C1 segment of cervical spinal cord (tissue), 14 donors: Measurements from ENCODE around the gene JMJD1C.
"Not testable (repeated sequence)": the region's sequence is repeated elsewhere in the genome, so short reads cannot be mapped to it uniquely, and the experiment has no call there.

Experiments
- DNase-seq, 14 donors: peaks; one replicate each; lab custom pipeline; 2025; lab: John Stamatoyannopoulos, UW

The JMJD1C gene

DNA sequence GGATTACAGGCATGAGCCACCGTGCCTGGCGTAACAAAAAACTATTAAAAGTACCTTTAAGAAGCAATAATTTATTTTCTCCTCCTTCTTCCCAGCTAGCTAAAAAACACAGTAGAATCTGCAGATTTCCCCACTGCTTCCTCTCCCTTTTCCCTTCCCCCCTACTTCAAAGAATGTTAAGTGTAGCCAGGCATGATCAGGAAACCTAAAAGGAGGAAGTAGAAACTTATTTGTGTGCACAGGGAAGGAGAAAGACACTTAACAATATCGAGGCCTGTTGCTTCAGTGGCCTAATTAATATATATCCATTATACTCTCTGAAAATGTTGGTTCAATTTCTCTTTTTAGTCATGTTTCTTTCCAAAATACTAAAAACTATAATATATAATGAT, 204.9 kb downstream of the JMJD1C start:
- no peak for DNase-seq

DNA sequence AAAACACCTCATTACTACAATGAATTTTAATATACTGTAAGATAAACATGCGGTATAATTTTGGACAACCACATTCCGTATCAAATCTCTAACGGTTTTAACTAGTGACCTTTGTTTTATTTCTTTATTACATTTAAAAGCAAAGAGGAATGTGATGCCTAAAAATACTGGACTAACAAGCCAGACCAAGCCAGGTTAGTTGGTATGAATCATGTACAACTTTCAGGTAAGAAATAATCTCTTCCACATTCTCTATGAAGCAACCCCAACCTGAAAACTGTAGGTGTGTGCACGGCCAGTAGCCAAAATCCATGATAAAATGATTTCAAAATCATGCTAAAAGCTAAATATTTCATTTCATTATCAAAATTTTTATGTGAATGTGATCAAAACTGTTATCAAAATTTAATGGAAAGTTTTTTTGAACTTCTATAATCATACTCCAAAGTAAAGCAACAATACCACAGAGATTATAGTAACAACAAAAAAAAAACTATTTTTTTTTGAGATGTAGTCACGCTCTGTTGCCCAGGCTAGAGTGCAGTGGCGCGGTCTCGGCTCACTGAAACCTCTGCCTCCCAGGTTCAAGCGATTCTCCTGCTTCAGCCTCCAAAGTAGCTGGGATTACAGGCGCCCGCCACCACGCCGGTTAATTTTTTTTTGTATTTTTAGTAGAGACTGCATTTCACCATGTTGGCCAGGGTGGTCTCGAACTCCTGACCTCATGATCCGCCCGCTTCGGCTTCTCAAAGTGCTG, 205.5 kb downstream of the JMJD1C start:
- DNase-seq = no peak

DNA sequence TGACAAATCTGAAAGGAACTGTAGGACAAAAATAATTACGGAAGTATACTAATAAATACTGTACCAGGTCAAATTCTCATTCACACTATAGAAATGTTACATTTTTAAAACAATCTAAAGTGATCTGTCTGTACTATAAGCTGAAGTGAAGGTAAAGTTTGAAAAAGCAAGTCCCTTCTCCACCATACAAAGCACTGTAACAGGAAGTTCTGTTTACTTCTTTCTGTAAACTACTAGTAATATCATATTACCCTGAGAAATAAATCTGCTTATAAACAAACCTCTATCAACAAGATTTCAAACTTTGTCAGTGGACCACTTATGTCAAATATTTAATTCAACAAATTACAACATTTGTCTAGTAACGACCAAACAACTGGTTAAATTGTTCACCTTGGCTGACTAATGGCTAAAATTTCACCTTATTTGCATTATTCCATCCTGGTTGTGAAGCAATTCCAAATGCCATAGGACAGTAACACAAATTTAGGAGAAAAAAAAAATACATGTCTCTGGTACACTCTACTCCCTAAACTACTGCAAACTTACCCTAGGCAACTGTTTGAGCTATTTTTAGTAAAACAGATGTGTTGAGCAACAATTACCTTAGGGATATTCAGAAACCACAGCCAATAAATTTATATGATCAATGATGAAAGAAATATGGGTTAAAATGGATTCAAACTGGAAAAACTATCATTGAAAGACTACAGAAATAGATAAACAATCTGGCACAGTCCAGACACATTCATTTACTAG, 206.7 kb downstream of the JMJD1C start:
- no peak for DNase-seq

DNA sequence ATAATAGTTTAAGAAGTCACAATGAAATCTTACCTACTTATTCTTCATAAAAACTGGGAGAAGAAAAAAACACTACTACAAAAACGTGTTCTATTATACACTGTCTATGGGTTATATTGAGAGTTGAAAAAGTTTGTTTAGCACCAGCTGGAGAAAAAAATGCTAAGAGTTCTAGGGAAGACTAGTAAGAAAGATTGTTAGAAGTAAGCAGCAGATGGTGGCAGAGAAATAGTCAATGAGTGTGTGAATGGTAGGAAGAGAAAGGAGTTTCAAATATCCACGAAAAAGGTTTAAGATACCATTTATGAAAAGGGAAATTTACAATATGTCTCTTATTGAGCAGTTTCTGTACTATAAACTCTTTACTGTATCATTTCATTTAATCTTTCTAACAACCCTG, 208.0 kb downstream of the JMJD1C start:
- no peak for DNase-seq

DNA sequence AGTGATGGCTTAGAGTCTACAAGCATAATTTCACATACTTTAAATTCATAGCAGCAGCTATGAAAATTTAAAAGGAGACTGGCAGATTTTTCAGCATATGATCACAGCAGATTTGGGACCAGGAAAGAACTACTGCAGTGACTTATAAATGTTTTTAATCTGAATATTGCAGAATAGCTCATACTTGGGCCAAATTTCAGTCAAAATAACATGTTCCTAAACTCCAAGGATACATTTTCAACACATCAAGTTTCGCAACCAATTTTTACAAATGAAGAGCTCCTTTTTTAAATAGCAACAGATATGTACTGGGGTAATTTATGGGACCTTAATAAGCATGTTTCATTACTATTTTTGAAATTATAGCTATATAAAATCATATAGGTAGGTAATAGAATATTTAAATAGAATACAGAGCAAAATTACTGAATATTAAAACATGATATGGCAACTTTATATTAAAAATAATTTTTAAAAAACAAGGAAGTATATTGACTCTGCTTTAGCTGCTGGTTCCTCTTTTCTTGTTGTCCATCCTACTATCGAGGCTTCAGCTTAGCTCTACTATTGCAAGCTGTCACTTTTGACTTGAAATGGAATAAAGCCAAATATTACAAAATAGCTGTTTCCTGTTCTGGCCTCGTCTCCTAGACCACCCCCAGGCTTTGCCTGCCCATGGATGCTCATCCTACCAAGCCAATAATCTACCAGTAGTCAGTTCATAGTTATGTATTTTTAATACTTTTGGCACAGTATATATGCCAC, 209.6 kb downstream of the JMJD1C start:
- peak in 2 of 14 donors; percentile 4 to 28 for DNase-seq

DNA sequence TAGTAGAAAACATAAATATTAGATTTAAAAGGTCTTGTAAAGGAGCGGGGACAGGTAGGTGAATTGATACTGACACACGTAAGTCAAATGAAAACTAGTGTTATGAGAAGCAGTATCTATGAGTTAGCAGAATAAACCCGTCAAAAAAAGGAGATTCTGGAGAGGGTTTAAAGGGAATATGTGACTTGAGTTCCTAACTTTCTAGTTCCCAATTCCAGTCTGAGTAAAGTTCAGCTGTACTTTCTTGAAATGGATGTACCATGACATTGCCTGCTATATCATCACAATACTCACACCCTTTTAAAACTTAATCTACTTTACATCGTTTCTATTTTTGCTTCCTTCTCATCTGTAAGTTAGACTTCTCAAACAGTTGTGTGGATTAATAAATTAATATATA, 210.5 kb downstream of the JMJD1C start:
- no peak for DNase-seq

DNA sequence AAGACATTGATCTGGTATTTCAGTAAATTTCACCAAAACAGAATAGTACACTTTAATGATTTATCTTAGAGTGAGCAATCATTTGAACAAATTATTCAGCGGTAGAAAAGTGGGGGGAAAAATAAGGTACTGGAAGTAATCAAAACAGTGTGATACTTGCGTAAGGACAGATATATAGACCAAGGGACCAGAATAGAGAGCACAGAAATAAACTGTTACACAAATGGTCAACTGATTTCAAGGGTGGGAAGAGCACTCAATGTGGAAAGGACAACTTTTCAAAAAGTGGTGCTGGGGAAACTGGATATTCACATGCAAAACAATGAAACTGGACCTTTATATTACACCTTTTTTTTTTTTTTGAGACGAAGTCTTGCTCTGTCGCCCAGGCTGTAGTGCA, 212.7 kb downstream of the JMJD1C start:
- DNase-seq = no peak

DNA sequence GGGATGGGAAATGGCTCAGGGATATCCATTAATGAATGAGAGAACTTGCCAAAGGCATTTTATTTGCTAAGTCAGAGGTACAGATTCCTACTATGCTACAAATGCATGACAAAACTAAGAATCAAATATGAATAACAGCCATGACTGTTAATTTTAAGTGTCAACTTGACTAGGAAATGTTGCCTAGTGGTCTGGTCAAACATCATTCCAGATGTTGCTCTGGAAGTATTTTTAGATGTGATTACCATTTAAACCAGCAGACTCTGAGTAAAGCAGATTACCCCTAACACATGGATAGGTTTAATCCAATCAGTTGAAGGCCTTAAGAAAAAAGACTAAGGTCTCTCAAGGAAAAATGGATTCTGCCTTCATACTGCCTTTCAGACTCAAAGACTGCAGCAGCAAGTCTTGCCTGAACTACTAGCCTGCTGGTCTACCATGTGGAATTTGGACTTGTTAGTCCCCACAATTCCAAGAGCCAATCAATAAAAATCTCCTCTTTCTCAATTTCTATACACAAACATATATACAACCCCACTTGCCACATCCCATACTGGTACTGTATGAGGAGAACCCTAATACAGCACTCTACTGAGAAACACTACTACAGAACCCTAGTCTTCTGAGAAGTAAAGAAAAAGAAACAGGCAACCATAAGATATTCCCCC, 213.5 kb downstream of the JMJD1C start:
- no peak for DNase-seq

DNA sequence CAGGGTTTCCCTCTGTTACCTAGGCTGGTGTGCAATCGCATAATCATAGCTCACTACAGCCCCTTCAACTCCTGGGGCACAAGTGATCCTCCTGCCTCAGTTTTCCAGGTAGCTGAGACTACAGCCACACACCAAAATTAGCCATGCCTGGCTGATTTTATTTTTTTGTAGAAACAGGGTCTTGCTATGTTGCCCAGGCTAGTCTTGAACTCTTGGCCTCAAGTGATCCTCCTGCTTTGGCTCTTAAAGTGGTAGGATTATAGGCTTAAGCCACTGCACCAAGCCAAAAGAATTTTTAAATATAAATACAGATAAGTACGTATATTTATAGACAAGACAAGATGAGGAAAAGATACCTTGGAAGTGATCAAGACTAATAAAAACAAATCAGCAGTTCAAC, 215.7 kb downstream of the JMJD1C start:
- DNase-seq = no peak

DNA sequence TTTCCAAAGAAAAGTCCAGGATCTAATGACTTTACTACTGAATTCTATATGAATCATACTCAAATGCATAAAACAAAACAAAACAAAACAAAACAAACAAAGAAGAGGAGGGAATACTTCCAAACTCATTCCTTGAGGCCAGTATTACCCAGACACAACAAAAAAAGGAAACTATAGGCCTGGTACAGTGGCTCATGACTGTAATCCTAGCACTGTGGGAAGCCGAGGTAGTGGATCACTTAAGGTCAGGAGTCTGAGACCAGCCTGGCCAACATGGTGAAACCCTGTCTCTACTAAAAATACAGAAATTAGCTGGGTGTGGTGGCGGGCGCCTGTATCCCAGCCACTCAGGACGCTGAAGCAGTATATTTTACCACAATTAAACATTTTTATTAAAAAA, 218.0 kb downstream of the JMJD1C start:
- no peak for DNase-seq

DNA sequence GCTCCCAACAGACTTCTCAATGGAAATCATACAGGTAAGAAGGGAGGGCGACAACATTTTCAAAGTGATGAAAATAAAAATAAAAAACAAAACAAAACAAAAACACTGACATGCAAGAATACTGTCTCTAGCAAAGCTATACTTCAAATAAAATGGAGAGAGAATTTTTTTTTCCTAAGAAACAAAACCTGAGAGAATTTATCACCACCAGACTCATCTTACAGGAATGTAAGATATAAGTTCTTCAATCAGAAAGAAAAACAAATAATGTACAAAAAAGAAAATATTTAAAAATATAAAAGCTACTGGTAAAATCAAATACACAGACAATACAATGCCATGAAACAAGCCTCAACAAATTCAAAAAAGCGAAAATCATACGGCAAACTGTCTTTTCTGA, 219.4 kb downstream of the JMJD1C start:
- no peak for DNase-seq

DNA sequence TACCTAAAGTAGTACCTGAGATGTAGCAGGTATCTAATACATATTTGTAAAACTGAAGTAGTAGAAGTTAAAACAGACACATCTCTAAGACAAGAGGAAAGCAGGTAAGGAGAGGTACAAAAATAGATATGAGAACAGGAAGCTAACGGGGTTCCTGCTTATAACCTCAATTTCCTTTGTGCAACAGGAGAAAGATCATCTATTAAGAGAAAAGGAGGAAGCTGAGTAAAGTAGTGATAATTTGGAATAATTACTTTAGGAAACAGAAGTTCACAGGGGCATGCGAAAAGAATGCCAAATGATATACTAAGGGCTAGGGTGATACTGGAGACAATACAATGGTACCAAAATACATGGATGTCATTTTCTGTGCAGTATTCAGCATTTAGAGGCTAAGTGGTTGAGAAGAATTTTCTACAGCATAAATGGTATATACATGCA, 223.9 kb downstream of the JMJD1C start:
- DNase-seq = no peak

DNA sequence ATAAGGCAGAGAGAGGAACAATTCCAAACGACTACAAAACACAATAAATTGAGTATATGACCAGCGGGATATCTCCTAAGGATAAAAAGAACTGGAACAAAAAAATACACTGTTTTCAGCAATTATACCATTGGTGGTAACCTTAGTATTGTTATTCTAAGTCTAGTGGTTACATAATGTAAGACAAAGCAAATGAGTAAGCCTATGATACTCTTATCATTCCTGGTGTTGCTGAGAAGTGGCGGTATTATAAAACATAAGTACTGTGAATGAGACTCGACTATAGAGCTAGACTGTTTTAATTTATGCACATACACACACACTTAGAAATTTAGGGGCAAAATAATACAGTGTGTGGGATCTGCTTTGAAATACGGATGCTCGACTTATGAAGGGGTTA, 225.0 kb downstream of the JMJD1C start:
- DNase-seq = no peak

DNA sequence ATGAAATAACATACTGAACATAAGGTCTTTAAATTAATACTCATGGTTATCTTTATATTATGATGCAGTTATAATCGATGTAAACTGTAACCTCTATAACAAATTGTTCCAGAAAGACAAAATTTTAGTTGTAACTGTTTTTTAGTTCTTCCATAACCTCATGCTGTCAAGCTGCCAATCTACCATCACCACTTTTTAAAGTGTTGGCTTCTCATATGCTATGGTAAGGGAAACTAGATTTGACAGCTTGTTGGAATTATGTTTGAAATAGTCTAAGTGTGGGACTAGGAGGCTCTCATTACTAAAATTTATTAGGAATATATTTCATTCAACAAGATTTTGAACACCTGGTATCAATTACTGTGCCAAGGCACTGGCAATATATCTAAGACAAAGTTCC, 227.3 kb downstream of the JMJD1C start:
- DNase-seq = no peak

DNA sequence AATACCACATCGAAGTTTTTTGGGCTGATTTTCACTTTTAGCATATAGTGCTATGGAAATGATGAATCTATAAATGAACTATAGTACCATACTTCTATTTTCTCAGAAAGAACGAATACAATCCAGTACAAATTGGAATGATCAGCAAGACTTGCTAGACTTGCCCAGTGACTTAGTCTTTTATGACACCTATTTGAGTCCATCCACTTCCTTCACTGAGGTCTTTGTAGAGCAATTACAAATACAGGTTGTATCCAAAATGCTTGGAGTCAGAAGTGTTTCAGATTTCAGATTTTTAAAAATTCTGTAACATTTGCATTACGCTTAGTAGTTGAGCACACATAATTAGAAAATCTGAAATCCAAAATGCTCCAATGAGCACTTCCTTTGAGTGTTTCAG, 228.4 kb downstream of the JMJD1C start:
- DNase-seq = no peak

DNA sequence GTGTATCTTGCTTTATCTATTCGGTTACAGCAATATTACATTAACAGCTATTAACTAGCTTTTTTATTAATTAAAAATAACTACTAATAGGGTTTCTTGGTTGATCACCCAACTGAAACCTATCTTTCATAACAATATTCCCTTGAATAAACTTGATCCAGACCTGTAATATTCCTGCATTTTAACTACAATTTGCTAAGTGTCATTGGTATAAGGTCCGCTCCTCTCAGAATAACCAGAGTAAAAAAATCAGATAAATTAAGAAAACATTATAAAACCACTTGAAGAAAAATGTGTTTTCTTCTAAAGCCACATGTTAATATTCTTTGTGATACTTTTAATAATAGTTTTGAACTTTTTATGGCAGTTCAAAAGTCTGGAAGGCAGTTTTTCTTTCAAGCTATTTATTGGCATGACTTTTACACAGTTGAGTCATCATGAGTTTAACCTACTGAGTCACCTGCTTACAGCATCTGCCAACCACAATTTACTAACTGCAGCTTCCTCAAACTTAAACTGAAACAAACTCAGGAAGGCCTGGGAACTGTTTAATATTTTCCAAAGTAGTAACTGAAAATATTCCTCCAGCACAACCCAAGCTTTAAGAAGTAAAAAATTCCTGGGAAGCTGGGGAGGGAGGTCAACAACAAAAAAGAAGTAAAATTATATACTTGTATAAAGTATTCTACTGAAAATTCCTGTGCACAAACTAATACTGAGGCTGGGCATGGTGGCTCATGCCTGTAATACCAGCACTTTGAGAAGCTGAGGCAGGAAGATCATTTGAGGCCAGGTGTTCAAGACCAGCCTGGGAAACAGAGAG, 229.5 kb downstream of the JMJD1C start:
- no peak for DNase-seq

DNA sequence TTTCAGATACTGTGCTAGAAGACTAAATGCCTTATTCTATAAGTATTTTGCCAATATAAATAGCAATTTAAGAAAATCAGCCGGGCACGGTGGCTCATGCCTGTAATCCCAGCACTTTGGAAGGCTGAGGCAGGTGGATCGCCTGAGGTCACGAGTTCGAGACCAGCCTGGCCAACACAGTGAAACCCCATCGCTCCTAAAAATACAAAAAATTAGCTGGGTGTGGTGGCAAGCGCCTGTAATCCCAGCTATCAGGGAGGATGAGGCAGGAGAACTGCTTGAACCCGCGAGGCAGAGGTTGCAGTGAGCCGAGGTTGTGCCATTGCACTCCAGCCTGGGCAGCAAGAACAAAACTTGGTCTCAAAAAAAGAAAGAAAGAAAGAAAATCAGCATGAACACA, 230.6 kb downstream of the JMJD1C start:
- not testable (repeated sequence) for DNase-seq

DNA sequence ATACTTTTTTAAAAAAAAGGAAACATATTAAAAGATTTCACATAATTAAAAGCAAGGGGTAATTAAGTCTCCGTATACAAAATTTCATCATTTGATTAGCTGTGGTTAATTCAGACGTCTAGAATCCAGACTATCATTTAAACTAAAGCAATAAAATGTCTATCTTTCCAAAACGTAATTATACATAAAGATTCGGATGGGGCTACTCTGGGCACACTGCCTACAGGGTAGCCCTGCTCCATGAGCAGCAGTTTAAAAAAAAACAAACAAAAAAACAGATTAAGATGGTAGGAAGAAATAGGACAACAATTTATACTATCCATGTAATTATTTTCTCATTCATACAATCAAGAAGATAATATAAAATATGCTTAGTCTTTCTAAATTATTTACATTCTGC, 236.6 kb downstream of the JMJD1C start:
- no peak for DNase-seq

DNA sequence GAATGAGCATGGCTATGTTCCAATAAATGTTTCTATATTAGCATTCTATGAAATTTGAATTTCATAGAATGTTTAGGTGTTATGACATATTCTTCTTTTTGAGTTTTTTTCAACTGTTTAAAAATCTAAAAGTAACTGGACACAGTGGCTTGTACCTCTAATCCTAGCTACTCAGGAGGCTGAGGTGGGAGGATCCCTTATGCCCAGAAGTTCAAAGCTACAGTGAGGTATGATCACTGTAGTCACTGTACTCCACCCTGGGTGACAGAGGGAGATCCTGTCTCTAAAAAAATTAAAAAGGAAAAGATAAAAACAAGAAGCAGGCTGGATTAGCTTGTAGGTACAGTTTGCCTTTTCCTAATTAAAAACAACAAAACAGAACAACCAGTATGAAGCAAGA, 237.5 kb downstream of the JMJD1C start:
- no peak for DNase-seq

DNA sequence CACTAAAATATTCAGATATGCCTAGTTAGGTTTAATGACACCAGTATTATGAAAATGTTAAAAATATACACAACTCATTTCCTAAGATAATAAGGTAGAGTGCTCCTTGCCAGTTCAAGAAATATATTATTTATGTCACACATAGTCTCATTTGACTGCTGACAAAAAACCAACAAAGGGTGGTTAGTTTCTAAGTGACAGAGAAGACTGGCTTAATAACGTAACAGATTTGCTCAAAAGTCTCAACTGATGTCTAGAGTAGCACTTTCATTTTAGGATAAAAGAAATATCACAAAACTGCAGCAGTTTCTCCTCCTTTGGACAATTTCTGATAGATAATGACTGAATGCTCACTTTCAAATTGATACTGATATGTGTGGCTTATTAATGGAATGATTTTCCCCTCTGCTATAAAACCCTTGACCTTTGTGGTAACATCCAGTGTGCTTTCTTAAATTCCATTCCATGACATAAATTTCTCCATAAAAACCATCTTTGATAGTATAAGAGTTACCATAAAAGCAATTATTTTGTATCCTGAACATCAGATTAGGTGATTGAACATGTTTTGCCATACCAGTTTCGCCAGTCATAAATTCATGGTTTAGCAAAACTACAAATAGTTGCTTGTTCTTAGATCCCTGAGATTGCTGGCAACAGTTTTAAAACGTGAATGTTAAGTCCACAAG, 238.4 kb downstream of the JMJD1C start:
- no peak for DNase-seq
